CD4-positive, alpha-beta memory T cell (primary cell): ENCODE measurements around the gene FRMPD4. TPM values are rescaled to one million over a fixed set of nuclear protein-coding genes. Genes with fewer than 3 reads are reported as not detected.
A peak's percentile ranks its signal among the peaks of the same experiment; 100 is the strongest.

Experiments used
- CTCF ChIA-PET: fragments of 350-600 bp; sonication (Branson Sonifier 250); formaldehyde crosslinking; loops from one replicate; lab custom pipeline; 2021; ENCODE audit warnings: inconsistent platforms; ENCODE audit not compliant: partially characterized antibody; lab: Charles Lee
- POLR2A ChIA-PET: fragments of 350-600 bp; sonication (Branson Sonifier 250); formaldehyde crosslinking; loops from one replicate; lab custom pipeline; 2021; ENCODE audit not compliant: partially characterized antibody; lab: Charles Lee
- DNase-seq, 5 donors: peaks; one replicate each; pipeline versions ENCODE4 v3.0.0 to v3.0.0-alpha.2; 2020 to 2022; ENCODE audit warnings: mixed read lengths in 1 of 5
- H3K27ac ChIP-seq: one replicate; pipeline ENCODE4 v1.7.0; 2013; ENCODE audit warnings: low read depth, low read length
- H3K27me3 ChIP-seq: 2 replicates; pipeline ENCODE4 v1.7.0; 2013; ENCODE audit warnings: mild to moderate bottlenecking, low read length, moderate library complexity; ENCODE audit not compliant: insufficient read depth
- H3K36me3 ChIP-seq: 2 replicates; pipeline ENCODE4 v1.7.0; 2013; ENCODE audit warnings: mild to moderate bottlenecking, low read length, moderate library complexity; ENCODE audit not compliant: insufficient read depth
- H3K4me1 ChIP-seq: 2 replicates; pipeline ENCODE4 v1.7.0; 2013; ENCODE audit warnings: mild to moderate bottlenecking, low read length, moderate library complexity; ENCODE audit not compliant: insufficient read depth
- H3K4me3 ChIP-seq, 2 donors: one replicate each; pipeline ENCODE4 v1.7.0; 2013; ENCODE audit warnings: low read length in 2 of 2, mild to moderate bottlenecking in 1 of 2
- H3K9me3 ChIP-seq, 2 donors: one replicate each; pipeline ENCODE4 v1.7.0; 2013; ENCODE audit warnings: low read length in 2 of 2, control low read depth in 1 of 2; ENCODE audit not compliant: control insufficient read depth in 1 of 2
- H3K27ac Mint-ChIP-seq, 7 donors: one replicate each; pipeline ENCODE4 v1.8.0; 2020 to 2021; ENCODE audit warnings: mixed read lengths in 7 of 7, mild to moderate bottlenecking in 6 of 7, inconsistent platforms in 3 of 7, moderate library complexity in 3 of 7
- H3K27me3 Mint-ChIP-seq, 2 donors: one replicate each; pipeline ENCODE4 v1.8.0; 2020 to 2021; ENCODE audit warnings: mixed read lengths in 2 of 2
- H3K36me3 Mint-ChIP-seq, 2 donors: one replicate each; pipeline ENCODE4 v1.8.0; 2020 to 2021; ENCODE audit warnings: mixed read lengths in 2 of 2, inconsistent platforms in 1 of 2, mild to moderate bottlenecking in 1 of 2
- H3K4me1 Mint-ChIP-seq, 4 donors: one replicate each; pipeline ENCODE4 v1.8.0; 2020 to 2021; ENCODE audit warnings: mixed read lengths in 4 of 4, mild to moderate bottlenecking in 1 of 4
- H3K4me3 Mint-ChIP-seq, 8 donors: one replicate each; pipeline ENCODE4 v1.8.0; 2020 to 2021; ENCODE audit warnings: mixed read lengths in 8 of 8, mild to moderate bottlenecking in 7 of 8, moderate library complexity in 6 of 8, inconsistent platforms in 3 of 8
- H3K9me3 Mint-ChIP-seq, 8 donors: one replicate each; pipeline ENCODE4 v1.8.0; 2020 to 2021; ENCODE audit warnings: mixed read lengths in 8 of 8, mild to moderate bottlenecking in 5 of 8, inconsistent platforms in 3 of 8, moderate library complexity in 1 of 8
- intact Hi-C: fragments of 100-400 bp; cut with micrococcal nuclease; formaldehyde crosslinking; loops from one replicate; pipeline ENCODE4 v1.15.1; 2023
- polyA plus RNA-seq, 2 donors: library from polyadenylated mRNA; unstranded; fragments of 300-500 nt; fragmentation: Illumina TruSeq; gene quantifications; one replicate each; pipeline ENCODE4 v1.2.3, GENCODE V29; 2021
- total RNA-seq, 2 experiments: library from RNA; stranded (reverse); gene quantifications; one replicate each; pipeline ENCODE4 v1.2.3, GENCODE V29; 2021

Gene FRMPD4
- not detected for total RNA-seq
- not detected for polyA plus RNA-seq

DNA sequence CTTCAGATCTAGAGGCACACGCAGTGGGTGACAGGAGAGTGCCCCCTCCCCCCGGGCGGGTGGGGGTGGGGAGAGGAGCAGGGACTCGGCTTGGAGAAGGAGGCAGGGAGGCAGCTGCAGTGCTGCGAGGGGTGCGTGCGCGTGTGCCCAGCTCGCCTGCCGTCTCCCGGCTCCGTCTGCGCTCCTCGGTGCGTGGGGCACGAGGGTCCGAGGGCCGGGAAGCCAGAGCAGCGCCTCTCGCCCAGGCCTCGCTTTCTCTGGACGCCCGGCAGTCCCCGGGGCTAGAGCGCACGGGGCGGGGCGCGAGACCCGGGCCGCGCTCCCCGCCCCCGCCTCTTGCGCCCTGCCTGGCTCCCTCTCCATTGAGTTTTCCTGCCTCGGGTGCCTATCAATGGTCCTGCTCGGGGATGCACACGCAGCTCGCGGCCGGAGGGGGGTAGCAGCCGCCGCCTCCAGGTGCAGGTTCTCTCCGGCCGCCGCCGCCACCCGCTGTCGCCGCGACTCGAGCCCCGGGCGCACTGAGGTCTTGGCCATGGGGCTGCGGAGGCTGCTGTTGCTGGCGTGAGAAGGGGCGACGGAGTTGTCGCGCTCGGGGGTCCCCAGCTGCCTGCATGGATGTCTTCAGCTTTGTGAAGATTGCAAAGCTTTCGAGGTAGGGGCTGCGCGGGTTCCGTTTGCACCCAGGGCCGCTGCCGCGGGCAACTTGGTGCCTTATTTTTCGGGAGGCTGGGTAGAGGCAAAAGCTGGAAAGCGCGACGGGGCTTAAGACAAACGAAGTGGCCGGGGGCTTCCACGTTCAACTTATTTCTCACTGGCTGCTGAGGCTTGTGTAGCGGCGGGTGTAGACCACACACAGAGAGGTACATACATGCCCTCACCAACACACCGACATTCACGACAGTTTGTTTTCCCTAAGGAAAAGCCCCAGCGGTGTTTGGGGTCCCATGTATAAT, at the start of gene FRMPD4:
FRMPD4 (plus strand) TSS at position 113 of the 953 bp plus-strand sequence; CDS start at position 612, 499 bp downstream.
- no peaks in the 10 kb centered on the region for H3K9me3 ChIP-seq
- Mint-ChIP-seq H3K4me3 (peak within 1 kb of the TSS in 1 of 8 donors; percentile 9), H3K9me3 (peaks cover 0 to 7% (median 2%) of the 10 kb centered on the region in 8 donors), H3K27ac (no peak within 1 kb of the TSS), H3K4me1 (peaks cover 0 to 2% (median under 1%) of the 10 kb centered on the region in 4 donors), H3K36me3 (no peaks in the 10 kb centered on the region), H3K27me3 (peaks cover 6 to 11% of the 10 kb centered on the region in 2 donors)
- intact Hi-C loops: no loop called here
- no peaks in the 10 kb centered on the region for H3K4me1 ChIP-seq
- H3K27ac ChIP-seq: no peak within 1 kb of the TSS
- peak in 1 of 5 donors; percentile 16 for DNase-seq
- H3K27me3 ChIP-seq: no peaks in the 10 kb centered on the region
- H3K36me3 ChIP-seq: no peaks in the 10 kb centered on the region
- ChIA-PET CTCF (no interaction called here), POLR2A (no interaction called here)
- H3K4me3 ChIP-seq: no peak within 1 kb of the TSS

GRCh38 chrX:12089740-12090139, 48.5 kb upstream of the FRMPD4 start:
- ChIA-PET POLR2A (no interaction called here), CTCF (no interaction called here)
- intact Hi-C loops: no loop called here
- H3K4me1 Mint-ChIP-seq: no peaks in the 10 kb centered on the region
- no peak for DNase-seq
- no peaks in the 10 kb centered on the region for H3K36me3 ChIP-seq
- H3K27me3 Mint-ChIP-seq: no peaks in the 10 kb centered on the region
- no peak overlapping the region for H3K4me3 Mint-ChIP-seq
- H3K4me3 ChIP-seq: no peak overlapping the region
- no peaks in the 10 kb centered on the region for H3K4me1 ChIP-seq
- no peak overlapping the region for H3K27ac ChIP-seq
- H3K9me3 Mint-ChIP-seq: peaks cover 0 to 2% (median 0%) of the 10 kb centered on the region in 8 donors
- no peaks in the 10 kb centered on the region for H3K27me3 ChIP-seq
- H3K36me3 Mint-ChIP-seq: no peaks in the 10 kb centered on the region
- H3K27ac Mint-ChIP-seq: no peak overlapping the region
- no peaks in the 10 kb centered on the region for H3K9me3 ChIP-seq

GRCh38 chrX:12113321-12113720, 25.0 kb upstream of the FRMPD4 start:
- H3K36me3 Mint-ChIP-seq: no peaks in the 10 kb centered on the region
- Histone ChIP-seq H3K27ac (no peak overlapping the region), H3K36me3 (no peaks in the 10 kb centered on the region), H3K4me1 (no peaks in the 10 kb centered on the region), H3K9me3 (no peaks in the 10 kb centered on the region), H3K4me3 (no peak overlapping the region), H3K27me3 (no peaks in the 10 kb centered on the region)
- no peak overlapping the region for H3K27ac Mint-ChIP-seq
- H3K27me3 Mint-ChIP-seq: no peaks in the 10 kb centered on the region
- ChIA-PET POLR2A (no interaction called here), CTCF (no interaction called here)
- no peak for DNase-seq
- peaks cover 0 to 9% (median under 1%) of the 10 kb centered on the region in 8 donors for H3K9me3 Mint-ChIP-seq
- no peak overlapping the region for H3K4me3 Mint-ChIP-seq
- intact Hi-C loops: no loop called here
- H3K4me1 Mint-ChIP-seq: no peaks in the 10 kb centered on the region

DNA sequence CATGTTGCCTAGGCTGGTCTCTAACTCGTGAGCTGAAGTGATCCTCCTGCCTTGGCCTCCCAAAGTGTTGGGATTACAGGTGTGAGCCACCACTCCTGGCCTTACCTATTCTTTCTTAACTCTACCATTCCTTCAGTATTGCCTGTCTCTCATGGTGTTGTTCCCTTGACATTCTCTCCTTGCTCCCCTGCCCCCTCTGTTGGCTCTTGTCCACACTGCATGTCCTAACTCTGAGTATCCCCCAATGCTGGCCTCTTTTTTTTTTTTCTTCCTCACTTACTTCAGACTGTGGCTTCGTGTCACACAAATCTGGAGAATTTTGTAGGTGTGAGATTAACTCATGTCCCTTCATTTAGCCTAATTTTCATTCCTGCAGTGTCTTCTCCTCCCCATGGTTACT, 22.9 kb upstream of the FRMPD4 start:
- no peaks in the 10 kb centered on the region for H3K27me3 Mint-ChIP-seq
- H3K9me3 Mint-ChIP-seq: peaks cover 0 to 7% (median 0%) of the 10 kb centered on the region in 8 donors
- no peaks in the 10 kb centered on the region for H3K4me1 Mint-ChIP-seq
- H3K4me3 ChIP-seq: no peak overlapping the region
- intact Hi-C loops: no loop called here
- no peaks in the 10 kb centered on the region for H3K36me3 Mint-ChIP-seq
- H3K27ac ChIP-seq: no peak overlapping the region
- H3K27me3 ChIP-seq: no peaks in the 10 kb centered on the region
- POLR2A ChIA-PET: no interaction called here
- no peak overlapping the region for H3K4me3 Mint-ChIP-seq
- CTCF ChIA-PET: no interaction called here
- H3K4me1 ChIP-seq: no peaks in the 10 kb centered on the region
- no peak for DNase-seq
- no peaks in the 10 kb centered on the region for H3K9me3 ChIP-seq
- H3K36me3 ChIP-seq: no peaks in the 10 kb centered on the region
- no peak overlapping the region for H3K27ac Mint-ChIP-seq

DNA sequence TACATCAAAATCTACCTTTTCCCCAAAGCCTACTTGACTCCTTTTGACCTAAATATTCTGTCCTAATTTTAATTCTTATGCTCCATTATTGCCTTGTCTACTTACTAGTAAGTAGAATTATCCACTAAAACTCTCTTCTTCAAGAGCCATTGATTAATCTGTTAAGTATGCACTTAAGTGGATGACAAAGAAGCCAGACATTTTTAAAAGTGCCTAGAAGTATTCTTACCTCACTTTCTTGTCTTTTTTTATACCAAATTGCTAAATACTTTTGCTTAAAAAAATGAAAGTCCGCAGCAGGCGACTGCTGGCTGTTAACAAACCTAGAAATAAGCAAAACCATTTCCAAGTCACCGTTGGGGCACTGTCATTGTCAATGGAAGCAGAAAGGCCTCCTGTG, 20.1 kb upstream of the FRMPD4 start:
- no peaks in the 10 kb centered on the region for H3K36me3 Mint-ChIP-seq
- H3K27ac Mint-ChIP-seq: no peak overlapping the region
- Histone ChIP-seq H3K27ac (no peak overlapping the region), H3K36me3 (no peaks in the 10 kb centered on the region), H3K4me3 (no peak overlapping the region), H3K4me1 (no peaks in the 10 kb centered on the region), H3K27me3 (no peaks in the 10 kb centered on the region), H3K9me3 (no peaks in the 10 kb centered on the region)
- no peak for DNase-seq
- peaks cover 0 to 4% (median 0%) of the 10 kb centered on the region in 8 donors for H3K9me3 Mint-ChIP-seq
- no peak overlapping the region for H3K4me3 Mint-ChIP-seq
- H3K27me3 Mint-ChIP-seq: no peaks in the 10 kb centered on the region
- CTCF ChIA-PET: no interaction called here
- no peaks in the 10 kb centered on the region for H3K4me1 Mint-ChIP-seq
- intact Hi-C loops: no loop called here
- POLR2A ChIA-PET: no interaction called here

GRCh38 chrX:12128017-12128416, 10.3 kb upstream of the FRMPD4 start:
- Mint-ChIP-seq H3K9me3 (peaks cover 0 to 31% (median 15%) of the 10 kb centered on the region in 8 donors), H3K36me3 (no peaks in the 10 kb centered on the region), H3K27ac (no peak overlapping the region), H3K27me3 (no peaks in the 10 kb centered on the region), H3K4me3 (no peak overlapping the region), H3K4me1 (no peaks in the 10 kb centered on the region)
- intact Hi-C loops: no loop called here
- H3K27me3 ChIP-seq: no peaks in the 10 kb centered on the region
- H3K4me3 ChIP-seq: no peak overlapping the region
- no peak overlapping the region for H3K27ac ChIP-seq
- no peaks in the 10 kb centered on the region for H3K36me3 ChIP-seq
- ChIA-PET POLR2A (no interaction called here), CTCF (no interaction called here)
- no peak for DNase-seq
- no peaks in the 10 kb centered on the region for H3K4me1 ChIP-seq
- H3K9me3 ChIP-seq: no peaks in the 10 kb centered on the region

GRCh38 chrX:12137951-12138360, 317 bp upstream of the FRMPD4 start:
- Histone ChIP-seq H3K4me3 (no peak overlapping the region), H3K27ac (no peak overlapping the region), H3K36me3 (no peaks in the 10 kb centered on the region), H3K27me3 (no peaks in the 10 kb centered on the region), H3K9me3 (no peaks in the 10 kb centered on the region), H3K4me1 (no peaks in the 10 kb centered on the region)
- Mint-ChIP-seq H3K9me3 (peaks cover 0 to 7% (median 2%) of the 10 kb centered on the region in 8 donors), H3K4me3 (peak overlapping the region in 1 of 8 donors; percentile 9), H3K27me3 (peaks cover 6 to 11% of the 10 kb centered on the region in 2 donors), H3K27ac (no peak overlapping the region), H3K36me3 (no peaks in the 10 kb centered on the region), H3K4me1 (peaks cover 0 to 2% (median under 1%) of the 10 kb centered on the region in 4 donors)
- ChIA-PET CTCF (no interaction called here), POLR2A (no interaction called here)
- no peak for DNase-seq
- intact Hi-C loops: no loop called here
